HG03565 (cell line): Measurements from ENCODE around the gene PPFIBP2.

ENCODE experiments used
- ATAC-seq: cut with Tn5 transposase; IDR thresholded peaks from one replicate; pipeline ENCODE4 v1.9.1; 2021; ENCODE audit warnings: mild to moderate bottlenecking, moderate library complexity; ENCODE audit not compliant: unreplicated experiment

The PPFIBP2 gene

GRCh38 chr11:7595016-7595866, 81.4 kb downstream of the PPFIBP2 start:
- ATAC-seq, result no peak

- no peak for ATAC-seq
Measured at GRCh38 chr11:7595951-7596350, 82.2 kb downstream of the PPFIBP2 start.

GRCh38 chr11:7596975-7597391, 83.2 kb downstream of the PPFIBP2 start:
- ATAC-seq, result no peak

- no peak for ATAC-seq
Measured at GRCh38 chr11:7597620-7598019, 83.8 kb downstream of the PPFIBP2 start.

GRCh38 chr11:7599209-7599608, 85.4 kb downstream of the PPFIBP2 start:
- no peak for ATAC-seq

- ATAC-seq, result no peak
Measured at GRCh38 chr11:7600205-7600775, 86.5 kb downstream of the PPFIBP2 start.

GRCh38 chr11:7603031-7603781, 89.4 kb downstream of the PPFIBP2 start:
- ATAC-seq, result no peak

- no peak for ATAC-seq
Measured at GRCh38 chr11:7604331-7604955, 90.6 kb downstream of the PPFIBP2 start.

GRCh38 chr11:7605186-7605943, 91.6 kb downstream of the PPFIBP2 start:
- ATAC-seq, result no peak

GRCh38 chr11:7606496-7606895, 92.7 kb downstream of the PPFIBP2 start:
- ATAC-seq, result no peak

- ATAC-seq, result no peak
Measured at GRCh38 chr11:7609015-7609414, 95.2 kb downstream of the PPFIBP2 start.

- ATAC-seq, result no peak
Measured at GRCh38 chr11:7609521-7609920, 95.7 kb downstream of the PPFIBP2 start.

- ATAC-seq, result no peak
Measured at GRCh38 chr11:7610393-7610792, 96.6 kb downstream of the PPFIBP2 start.

GRCh38 chr11:7611411-7611810, 97.6 kb downstream of the PPFIBP2 start:
- ATAC-seq, result no peak

- ATAC-seq, result no peak
Measured at GRCh38 chr11:7612056-7612660, 98.4 kb downstream of the PPFIBP2 start.

- no peak for ATAC-seq
Measured at GRCh38 chr11:7612661-7613393, 99.0 kb downstream of the PPFIBP2 start.

GRCh38 chr11:7613394-7613720, 99.6 kb downstream of the PPFIBP2 start:
- ATAC-seq, result no peak

- no peak for ATAC-seq
Measured at GRCh38 chr11:7614656-7615055, 100.9 kb downstream of the PPFIBP2 start.

GRCh38 chr11:7617032-7617431, 103.2 kb downstream of the PPFIBP2 start:
- no peak for ATAC-seq

- no peak for ATAC-seq
Measured at GRCh38 chr11:7619322-7619721, 105.5 kb downstream of the PPFIBP2 start.
